Osteocyte (in vitro differentiated cells): Measurements from ENCODE around the gene NMRAL1. TPM values are rescaled to one million over a fixed set of nuclear protein-coding genes. Genes with fewer than 3 reads are reported as not detected.

Experiments used
- DNase-seq: peaks from one replicate; pipeline ENCODE4 v3.0.0; 2021; ENCODE audit warnings: mixed read lengths; ENCODE audit not compliant: unreplicated experiment; ENCODE audit errors: extremely low spot score
- H3K27ac Mint-ChIP-seq: one replicate; pipeline ENCODE4 v1.8.0; 2021; ENCODE audit warnings: mild to moderate bottlenecking, mixed read lengths; ENCODE audit not compliant: unreplicated experiment
- H3K27me3 Mint-ChIP-seq: one replicate; pipeline ENCODE4 v1.8.0; 2021; ENCODE audit warnings: mixed read lengths; ENCODE audit not compliant: unreplicated experiment
- H3K36me3 Mint-ChIP-seq: one replicate; pipeline ENCODE4 v1.8.0; 2021; ENCODE audit warnings: mixed read lengths; ENCODE audit not compliant: unreplicated experiment
- H3K4me1 Mint-ChIP-seq: one replicate; pipeline ENCODE4 v1.8.0; 2021; ENCODE audit warnings: mixed read lengths; ENCODE audit not compliant: unreplicated experiment
- H3K4me3 Mint-ChIP-seq: one replicate; pipeline ENCODE4 v1.8.0; 2021; ENCODE audit warnings: mild to moderate bottlenecking, moderate library complexity, mixed read lengths; ENCODE audit not compliant: unreplicated experiment
- H3K9me3 Mint-ChIP-seq: one replicate; pipeline ENCODE4 v1.8.0; 2021; ENCODE audit warnings: mixed read lengths; ENCODE audit not compliant: unreplicated experiment
- CTCF ChIP-seq: fragments of 200-600 bp; sonication (generic); IDR thresholded peaks from 2 replicates; pipeline ENCODE4 v1.5.0; 2021; ENCODE audit warnings: antibody characterized with exemption, mild to moderate bottlenecking, moderate library complexity
- total RNA-seq: library from RNA; stranded (reverse); gene quantifications from 2 replicates; pipeline ENCODE4 v1.2.1, GENCODE V29; 2021

Gene NMRAL1
- total RNA-seq, 1 donor from 2014 or later: 55.0 TPM

- no peak overlapping the region for H3K4me3 Mint-ChIP-seq
- H3K27ac Mint-ChIP-seq: no peak overlapping the region
- no peaks in the 10 kb centered on the region for H3K9me3 Mint-ChIP-seq
- no peak for DNase-seq
- no peak for TF ChIP-seq CTCF
- H3K4me1 Mint-ChIP-seq: no peaks in the 10 kb centered on the region
- no peaks in the 10 kb centered on the region for H3K27me3 Mint-ChIP-seq
- H3K36me3 Mint-ChIP-seq: peaks cover 24% of the 10 kb centered on the region
These were observed 6.5 kb downstream of the NMRAL1 start for GRCh38 chr16:4467916-4468315.

- H3K4me1 Mint-ChIP-seq: no peaks in the 10 kb centered on the region
- H3K4me3 Mint-ChIP-seq: no peak overlapping the region
- no peak overlapping the region for H3K27ac Mint-ChIP-seq
These were observed 8.2 kb downstream of the NMRAL1 start for GRCh38 chr16:4465977-4466779.

DNA sequence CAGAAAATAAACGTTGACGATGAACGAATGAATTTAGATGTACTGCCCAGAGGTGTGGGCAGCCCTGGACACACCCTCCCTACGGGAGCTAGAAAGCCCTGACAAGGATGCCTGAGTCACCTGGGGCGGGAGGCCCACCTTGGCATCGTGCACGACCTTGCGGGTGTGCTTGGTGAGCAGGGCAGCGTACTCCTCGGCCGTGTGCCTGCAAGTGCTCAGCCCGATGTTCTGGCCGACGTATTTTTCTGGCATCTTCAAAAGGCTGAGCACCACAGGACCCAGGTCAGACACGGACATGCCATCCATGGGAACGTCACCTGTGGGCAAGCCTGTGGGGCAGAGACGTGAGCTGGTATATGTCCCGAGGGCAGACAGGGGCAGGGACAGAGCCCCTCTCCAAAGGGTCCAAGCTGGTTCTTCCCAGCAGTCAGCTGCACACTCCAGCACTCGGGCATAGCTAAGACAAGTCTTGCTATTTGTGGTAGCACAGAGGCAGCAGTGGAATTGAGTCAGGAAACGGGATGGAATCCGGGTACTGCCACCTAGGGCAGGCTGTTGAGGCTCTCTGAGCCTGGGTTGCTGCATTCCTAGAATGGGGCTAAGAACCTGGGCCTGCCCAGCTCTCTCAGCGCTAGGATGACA lies 10.8 kb downstream of the NMRAL1 start:
- Mint-ChIP-seq H3K4me3 (no peak overlapping the region), H3K27me3 (no peaks in the 10 kb centered on the region), H3K36me3 (peaks cover 21% of the 10 kb centered on the region), H3K4me1 (no peaks in the 10 kb centered on the region), H3K27ac (no peak overlapping the region), H3K9me3 (no peaks in the 10 kb centered on the region)
- DNase-seq: no peak
- TF ChIP-seq CTCF: no peak

More at GRCh38 chr16:4465977-4466779, 8.2 kb downstream of the NMRAL1 start:
- no peaks in the 10 kb centered on the region for H3K27me3 Mint-ChIP-seq
- DNase-seq: no peak
- TF ChIP-seq CTCF: no peak
- peaks cover 24% of the 10 kb centered on the region for H3K36me3 Mint-ChIP-seq
- H3K9me3 Mint-ChIP-seq: no peaks in the 10 kb centered on the region

- H3K36me3 Mint-ChIP-seq: peaks cover 15% of the 10 kb centered on the region
- H3K9me3 Mint-ChIP-seq: no peaks in the 10 kb centered on the region
- TF ChIP-seq CTCF: no peak
- no peak overlapping the region for H3K4me3 Mint-ChIP-seq
- H3K27ac Mint-ChIP-seq: no peak overlapping the region
- no peaks in the 10 kb centered on the region for H3K27me3 Mint-ChIP-seq
- H3K4me1 Mint-ChIP-seq: no peaks in the 10 kb centered on the region
- no peak for DNase-seq
These were observed 13.0 kb downstream of the NMRAL1 start for GRCh38 chr16:4461250-4462085.

DNA sequence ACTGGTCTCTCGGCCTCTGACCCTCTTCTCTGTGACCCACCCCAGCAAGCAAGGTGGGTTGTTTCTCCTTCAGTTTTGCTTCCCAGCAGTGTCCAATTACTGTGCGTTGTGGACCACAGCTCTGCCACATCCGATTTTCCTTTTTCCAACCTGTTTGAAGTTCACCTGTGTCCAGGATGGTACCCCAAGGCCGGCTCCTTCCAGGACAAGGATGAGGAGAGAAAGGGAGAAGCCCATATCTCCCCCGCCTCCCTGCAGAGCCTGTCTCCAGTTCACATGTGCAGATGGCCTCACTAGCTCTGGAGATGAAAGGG lies 13.5 kb downstream of the NMRAL1 start:
- TF ChIP-seq CTCF: no peak
- no peak for DNase-seq
- H3K27me3 Mint-ChIP-seq: no peaks in the 10 kb centered on the region
- no peak overlapping the region for H3K27ac Mint-ChIP-seq
- H3K36me3 Mint-ChIP-seq: peaks cover 9% of the 10 kb centered on the region
- no peaks in the 10 kb centered on the region for H3K4me1 Mint-ChIP-seq
- no peak overlapping the region for H3K4me3 Mint-ChIP-seq
- no peaks in the 10 kb centered on the region for H3K9me3 Mint-ChIP-seq
